ENCODE measurements around the gene TSPAN4.

The TSPAN4 gene

GRCh38 chr11:824942-825341, 17.7 kb upstream of the TSPAN4 start:
- FAIRE-seq: no peak

DNA sequence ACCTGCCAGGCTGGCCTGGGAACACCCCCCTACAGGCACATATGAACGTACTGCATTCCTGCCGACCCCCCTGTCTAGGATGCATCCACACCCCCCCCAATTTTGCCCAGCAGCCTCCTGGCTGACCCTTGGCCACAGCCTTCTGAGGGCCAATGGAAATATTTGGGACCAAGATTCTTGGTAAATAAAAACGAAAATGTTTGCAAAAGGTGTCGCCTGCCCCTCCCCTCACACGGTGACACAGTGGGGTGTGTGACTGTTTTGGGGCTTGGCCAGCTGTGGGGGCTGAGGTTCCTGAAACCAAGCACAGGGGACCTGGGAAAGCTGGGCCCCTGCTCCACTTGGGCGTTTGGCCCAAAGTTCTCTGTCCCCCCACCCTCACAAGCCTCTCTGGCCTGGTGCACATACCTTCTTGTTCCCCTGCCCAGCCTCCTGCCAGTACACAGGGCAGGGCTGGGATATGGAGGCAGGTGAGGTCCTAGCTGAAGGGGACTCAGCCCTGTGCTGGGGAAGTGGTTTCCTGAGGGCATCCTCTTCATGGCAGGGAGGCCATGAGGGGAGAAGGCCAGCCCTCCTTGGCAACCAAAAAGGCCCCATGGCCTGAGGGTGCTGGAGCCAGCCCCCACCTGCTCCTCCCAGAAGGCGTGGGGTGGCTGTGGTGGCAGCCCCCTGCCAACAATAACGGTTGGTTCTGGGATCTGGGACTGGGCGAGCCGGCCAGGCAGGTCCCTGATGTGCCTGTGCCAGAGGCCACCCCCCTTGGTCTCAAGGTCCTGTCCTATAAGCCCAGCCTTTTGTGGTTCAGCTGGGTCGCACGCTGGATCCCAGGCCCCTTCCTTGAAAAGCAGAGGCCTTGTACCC, 17.1 kb upstream of the TSPAN4 start:
- FAIRE-seq: no peak

DNA sequence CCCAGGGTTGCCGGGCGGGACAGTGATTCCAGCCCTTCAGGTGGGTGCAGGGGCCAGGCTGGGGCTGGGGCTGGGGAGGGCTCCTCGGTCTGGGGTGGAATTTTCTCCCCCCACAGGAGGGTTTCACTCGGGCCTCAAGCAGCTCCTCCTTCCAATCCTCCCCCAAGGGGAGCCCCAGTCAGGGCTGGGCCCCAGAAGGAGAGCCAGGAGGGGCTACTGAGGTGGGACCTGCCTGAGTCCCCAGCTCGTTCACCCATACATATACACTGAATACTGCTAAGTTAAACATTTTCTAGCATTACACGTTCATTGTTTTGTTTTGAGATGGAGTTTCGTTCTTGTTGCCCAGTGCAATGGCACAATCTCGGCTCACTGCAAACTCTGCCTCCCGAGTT, 16.4 kb upstream of the TSPAN4 start:
- FAIRE-seq: no peak

DNA sequence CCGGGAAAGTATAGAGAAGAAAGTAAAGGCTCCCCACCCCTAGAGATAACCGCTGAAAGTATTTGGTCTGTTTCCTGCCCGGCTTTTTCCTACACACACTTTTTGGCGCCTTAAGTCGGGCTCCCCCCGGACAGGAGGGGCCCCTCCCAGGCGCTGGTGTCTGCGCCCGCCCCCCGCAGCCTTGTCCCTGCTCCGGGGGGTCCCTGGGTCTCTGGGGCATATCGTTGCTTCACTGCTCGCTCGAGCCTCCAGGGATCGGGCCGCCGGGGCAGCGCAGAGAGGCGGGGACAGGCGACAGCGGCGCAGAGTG, 15.9 kb upstream of the TSPAN4 start:
- no peak for FAIRE-seq

- FAIRE-seq: no peak
Observed at GRCh38 chr11:827146-827896, 15.3 kb upstream of the TSPAN4 start.

DNA sequence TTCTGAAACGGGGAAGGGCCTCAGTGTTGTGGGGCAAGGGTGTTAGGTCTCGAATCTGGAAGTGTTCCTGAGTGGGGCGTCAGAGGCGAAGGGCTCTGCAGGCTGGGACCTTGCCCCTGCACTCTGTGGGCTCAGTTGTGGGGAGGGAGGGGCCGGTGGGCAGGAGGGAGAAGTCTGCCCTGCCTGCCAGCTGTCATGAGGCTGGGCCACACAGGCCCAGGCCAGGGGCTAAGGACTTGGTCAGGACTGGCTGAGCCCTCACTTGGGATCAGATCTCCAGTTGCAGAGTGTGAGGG, 14.8 kb upstream of the TSPAN4 start, which contains the start of gene CRACR2B:
TSS of gene CRACR2B (plus strand) at position 23 of the 296 bp plus-strand sequence. CDS start 689 bp downstream, outside the sequence.
- no peak for FAIRE-seq

- no peak for FAIRE-seq
Observed at GRCh38 chr11:828506-829175, 14.0 kb upstream of the TSPAN4 start.

DNA sequence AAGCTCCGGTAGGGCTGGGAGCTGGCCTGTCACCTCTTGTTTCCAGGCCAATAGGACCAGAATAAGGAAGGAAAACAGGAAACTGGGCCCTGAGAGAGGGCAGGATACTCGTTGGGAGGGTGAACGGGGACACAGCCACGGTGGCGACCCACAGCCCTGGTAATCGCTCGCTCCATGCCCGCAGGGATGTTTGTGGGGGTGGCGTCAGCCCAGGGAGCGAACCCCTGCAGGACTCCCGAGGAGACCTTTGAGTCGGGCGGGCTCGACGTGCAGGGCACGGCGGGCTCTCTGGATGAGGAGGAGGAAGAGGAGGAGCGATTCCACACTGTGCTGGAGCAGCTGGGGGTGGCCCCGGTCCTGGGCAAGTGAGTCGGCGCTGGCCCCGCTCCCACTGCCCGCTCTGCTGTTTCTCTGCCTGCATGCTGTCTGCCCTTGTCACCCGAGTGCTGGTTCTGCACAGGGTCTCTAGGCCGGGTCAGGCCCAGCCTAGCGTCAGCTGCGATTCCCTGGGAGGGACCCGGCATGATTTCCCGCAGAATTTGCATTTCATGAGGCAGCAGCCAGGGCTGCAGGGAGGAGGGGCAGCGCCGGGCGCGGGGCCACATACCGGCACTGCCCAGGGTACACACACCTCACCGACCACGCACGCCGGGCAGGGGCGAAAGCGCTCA, 13.3 kb upstream of the TSPAN4 start:
- FAIRE-seq: no peak

DNA sequence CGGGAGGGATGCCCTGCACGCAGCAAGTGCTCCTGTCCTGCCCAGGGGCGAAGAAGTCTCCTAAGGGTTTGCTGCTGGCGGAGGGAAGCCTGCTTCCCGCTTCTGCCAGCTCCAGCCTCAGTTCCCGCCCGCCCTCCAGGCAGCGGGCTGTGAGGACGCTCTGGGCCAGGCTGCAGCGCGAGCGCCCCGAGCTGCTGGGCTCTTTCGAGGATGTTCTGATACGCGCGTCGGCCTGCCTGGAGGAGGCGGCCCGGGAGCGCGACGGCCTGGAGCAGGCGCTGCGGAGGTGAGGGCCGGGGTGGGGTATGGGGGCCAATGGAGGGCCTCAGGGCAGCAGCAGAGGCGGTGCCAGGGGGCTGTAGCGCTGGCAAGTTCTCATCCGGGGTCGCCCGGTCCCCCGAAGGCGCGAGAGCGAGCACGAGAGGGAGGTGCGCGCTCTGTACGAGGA, 12.8 kb upstream of the TSPAN4 start:
- no peak for FAIRE-seq

GRCh38 chr11:830295-831117, 12.1 kb upstream of the TSPAN4 start:
- no peak for FAIRE-seq

- no peak for FAIRE-seq
Observed at GRCh38 chr11:831118-831864, 11.4 kb upstream of the TSPAN4 start.

- no peak for FAIRE-seq
Observed at GRCh38 chr11:831961-832528, 10.6 kb upstream of the TSPAN4 start.

DNA sequence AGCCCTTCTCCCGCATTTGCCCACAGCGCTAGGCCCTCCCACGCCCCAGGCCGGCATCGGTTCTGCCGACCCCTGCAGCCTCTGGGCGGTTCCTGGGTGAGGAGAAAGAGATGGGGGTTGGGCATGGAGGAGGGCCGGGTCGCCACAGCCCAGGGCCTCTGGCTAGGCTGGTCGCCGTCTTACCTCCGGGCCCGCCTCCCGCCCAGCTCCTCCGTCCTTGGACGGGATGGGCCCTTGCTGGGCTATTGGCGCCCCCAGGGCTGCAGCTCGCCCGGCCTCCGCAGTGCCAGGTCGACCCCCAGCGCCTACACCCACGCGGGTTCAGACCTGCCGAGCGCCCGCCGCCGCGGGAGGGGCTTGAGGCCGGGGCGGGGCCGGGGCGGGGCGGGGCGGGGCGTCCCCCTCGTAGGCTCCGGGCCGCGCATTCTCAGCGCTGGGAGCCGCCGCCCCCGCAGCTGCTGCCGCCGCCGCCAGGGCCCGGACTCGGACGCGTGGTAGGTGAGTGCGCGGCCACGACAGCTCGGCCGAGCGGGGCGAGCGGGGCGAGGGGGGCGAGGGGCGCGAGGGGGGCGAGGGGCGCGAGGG, 10.0 kb upstream of the TSPAN4 start, which contains the start of gene CD151:
TSS of gene CD151 (plus strand) at position 424 of the 585 bp plus-strand sequence. CDS start 3,118 bp downstream, outside the sequence.
- no peak for FAIRE-seq

GRCh38 chr11:833114-833791, 9.4 kb upstream of the TSPAN4 start:
- FAIRE-seq: no peak

- FAIRE-seq: no peak
Observed at GRCh38 chr11:833849-834311, 8.8 kb upstream of the TSPAN4 start.

GRCh38 chr11:834371-835316, 8.0 kb upstream of the TSPAN4 start:
- FAIRE-seq: no peak

- FAIRE-seq: no peak
Observed at GRCh38 chr11:836274-836673, 6.4 kb upstream of the TSPAN4 start.

- FAIRE-seq: no peak
Observed at GRCh38 chr11:836700-837099, 6.0 kb upstream of the TSPAN4 start.
